Measurements from ENCODE around the gene GMFB.
"Not testable (repeated sequence)": the region's sequence is repeated elsewhere in the genome, so short reads cannot be mapped to it uniquely, and the experiment has no call there.

GMFB gene

DNA sequence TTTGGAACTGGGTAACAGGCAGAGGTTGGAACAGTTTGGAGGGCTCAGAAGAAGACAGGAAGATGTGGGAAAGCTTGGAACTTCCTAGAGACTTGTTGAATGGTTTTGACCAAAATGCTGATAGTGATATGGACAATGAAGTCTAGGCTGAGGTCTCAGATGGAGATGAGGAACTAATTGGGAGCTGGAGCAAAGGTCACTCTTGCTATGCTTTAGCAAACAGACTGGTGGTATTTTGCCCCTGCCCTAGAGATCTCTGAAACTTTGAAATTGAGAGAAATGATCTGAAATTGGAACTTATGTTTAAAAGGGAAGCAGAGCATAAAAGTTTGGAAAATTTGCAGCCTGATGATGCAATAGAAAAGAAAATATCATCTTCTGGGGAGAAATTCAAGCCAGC, 30.2 kb downstream of the GMFB start:
- peaks cover 20% of the 10 kb centered on the region for H3K9me3 Mint-ChIP-seq
- H3K4me3 Mint-ChIP-seq; H3K27ac Mint-ChIP-seq; H3K36me3 Mint-ChIP-seq (ENCODE audit: low read depth); H3K4me1 Mint-ChIP-seq (ENCODE audit: low read depth); H3K27me3 Mint-ChIP-seq (ENCODE audit: low read depth): not testable (repeated sequence)

DNA sequence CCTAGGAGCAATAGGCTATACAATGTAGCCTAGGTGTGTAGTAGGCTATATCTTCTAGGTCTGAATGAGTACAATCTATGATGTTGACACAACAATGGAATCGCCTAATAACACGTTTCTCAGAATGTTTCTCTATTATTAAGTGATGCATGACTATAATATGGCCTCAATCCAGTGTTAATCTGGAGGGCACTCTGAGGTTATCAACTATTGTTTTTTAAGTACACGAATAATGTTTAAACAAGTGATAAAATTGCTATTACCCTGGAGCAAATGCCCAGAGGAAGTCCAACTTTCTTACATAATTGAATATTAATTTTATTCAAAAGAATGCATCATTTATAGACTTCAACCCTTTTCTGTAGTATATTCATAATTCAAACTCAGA, 31.2 kb downstream of the GMFB start:
- Mint-ChIP-seq H3K4me1 (ENCODE audit: low read depth) (no peaks in the 10 kb centered on the region), H3K4me3 (no peak overlapping the region), H3K27me3 (ENCODE audit: low read depth) (no peaks in the 10 kb centered on the region), H3K36me3 (ENCODE audit: low read depth) (peaks cover 7% of the 10 kb centered on the region), H3K9me3 (peaks cover 20% of the 10 kb centered on the region), H3K27ac (no peak overlapping the region)

DNA sequence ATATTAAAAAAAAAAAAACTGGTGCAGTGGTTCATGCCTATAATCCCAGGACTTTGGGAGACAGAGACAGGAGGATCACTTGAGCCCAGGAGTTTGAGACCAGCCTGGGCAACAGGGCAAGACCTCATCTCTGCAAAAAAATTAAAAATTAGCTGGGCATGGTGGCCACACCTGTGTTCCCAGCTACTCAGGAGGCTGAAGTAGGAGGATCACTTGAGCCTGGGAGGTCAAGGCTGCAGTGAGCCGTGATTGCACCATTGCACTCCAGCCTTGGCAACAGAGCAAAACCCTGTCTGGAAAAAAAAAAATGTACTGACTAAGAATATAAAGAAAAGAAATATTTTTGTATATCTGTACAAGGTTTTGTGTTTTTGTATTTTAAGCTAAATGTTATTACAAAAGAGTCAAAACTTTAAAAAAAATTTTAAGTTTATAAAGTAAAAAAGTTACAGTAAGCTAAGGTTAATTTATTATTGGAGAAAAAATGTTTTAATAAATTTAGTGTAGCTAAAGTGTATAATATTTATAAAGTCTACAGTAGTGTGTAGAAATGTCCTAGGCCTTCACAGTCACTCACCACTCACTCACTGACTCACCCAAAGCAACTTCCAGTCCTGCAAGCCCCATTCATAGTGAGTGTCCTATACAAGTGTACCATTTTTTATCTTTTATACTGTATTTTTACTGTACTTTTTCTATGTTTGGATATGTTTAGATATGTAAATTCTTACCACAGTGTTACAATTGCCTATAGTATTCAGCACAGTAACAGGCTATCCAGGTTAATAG, 31.8 kb downstream of the GMFB start:
- H3K27ac Mint-ChIP-seq; H3K27me3 Mint-ChIP-seq (ENCODE audit: low read depth); H3K36me3 Mint-ChIP-seq (ENCODE audit: low read depth); H3K4me1 Mint-ChIP-seq (ENCODE audit: low read depth); H3K4me3 Mint-ChIP-seq: not testable (repeated sequence)
- H3K9me3 Mint-ChIP-seq: peaks cover 20% of the 10 kb centered on the region

DNA sequence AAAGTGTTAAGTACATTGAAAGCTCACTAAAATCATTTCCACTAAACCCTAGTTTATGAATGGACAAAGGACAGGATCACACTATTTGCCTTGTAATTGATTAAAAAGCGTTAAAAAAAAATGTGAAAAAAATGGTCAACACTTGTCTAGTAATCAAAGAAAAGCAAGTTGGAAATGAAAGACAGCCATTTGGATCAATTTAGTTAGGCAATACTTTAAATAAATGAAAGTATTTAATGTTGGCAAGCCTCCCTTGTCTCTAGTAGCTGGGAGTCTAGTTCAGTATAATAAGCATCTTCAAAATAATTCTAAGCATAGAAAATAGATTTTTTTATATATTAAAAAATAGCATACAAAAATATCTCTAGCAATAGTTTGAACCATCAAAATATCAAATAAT, 33.4 kb downstream of the GMFB start:
- Mint-ChIP-seq H3K4me1 (ENCODE audit: low read depth) (no peaks in the 10 kb centered on the region), H3K4me3 (no peak overlapping the region), H3K27me3 (ENCODE audit: low read depth) (no peaks in the 10 kb centered on the region), H3K9me3 (peaks cover 20% of the 10 kb centered on the region), H3K36me3 (ENCODE audit: low read depth) (peaks cover 7% of the 10 kb centered on the region), H3K27ac (no peak overlapping the region)

DNA sequence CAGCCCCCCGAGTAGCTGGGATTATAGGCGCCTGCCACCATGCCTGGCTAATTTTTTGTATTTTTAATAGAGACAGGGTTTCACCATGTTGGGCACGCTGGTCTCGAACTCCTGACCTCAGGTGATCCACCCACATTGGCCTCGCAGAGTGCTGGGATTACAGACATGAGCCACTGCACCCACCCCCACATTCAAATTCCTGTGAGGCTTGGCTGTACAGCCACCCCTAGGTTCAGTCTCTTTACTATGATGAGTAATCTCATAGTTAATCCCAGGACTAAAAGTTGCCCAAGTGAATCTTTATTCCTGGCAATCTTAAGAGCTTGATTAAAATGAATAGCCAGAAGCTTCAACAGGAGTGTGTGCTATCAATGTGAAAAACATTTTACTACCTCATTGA, 34.8 kb downstream of the GMFB start:
- H3K4me3 Mint-ChIP-seq; H3K27ac Mint-ChIP-seq; H3K27me3 Mint-ChIP-seq (ENCODE audit: low read depth); H3K36me3 Mint-ChIP-seq (ENCODE audit: low read depth); H3K9me3 Mint-ChIP-seq; H3K4me1 Mint-ChIP-seq (ENCODE audit: low read depth): not testable (repeated sequence)

DNA sequence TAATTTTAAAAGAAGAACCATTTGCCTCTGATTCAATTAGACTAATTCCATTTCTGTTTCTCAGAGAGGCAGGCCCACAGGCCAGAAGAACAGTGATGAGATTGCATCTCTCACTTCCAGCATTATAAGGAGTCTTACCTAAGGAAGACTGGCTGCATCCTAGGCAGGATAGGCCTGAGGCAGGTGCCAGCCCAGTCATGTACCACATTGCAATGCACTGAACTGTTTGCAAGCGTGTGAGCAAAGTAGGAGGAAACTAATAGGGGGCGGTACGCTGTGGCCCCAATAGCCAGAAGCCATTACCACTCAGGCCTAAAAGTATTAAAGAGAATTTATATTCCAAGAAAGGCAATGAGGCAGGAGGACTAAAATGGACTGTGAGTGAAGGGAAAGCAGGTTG, 35.5 kb downstream of the GMFB start:
- Mint-ChIP-seq H3K27me3 (ENCODE audit: low read depth) (peaks cover 5% of the 10 kb centered on the region), H3K27ac (no peak overlapping the region), H3K4me3 (no peak overlapping the region), H3K36me3 (ENCODE audit: low read depth) (no peaks in the 10 kb centered on the region), H3K9me3 (peaks cover 1% of the 10 kb centered on the region), H3K4me1 (ENCODE audit: low read depth) (no peaks in the 10 kb centered on the region)

DNA sequence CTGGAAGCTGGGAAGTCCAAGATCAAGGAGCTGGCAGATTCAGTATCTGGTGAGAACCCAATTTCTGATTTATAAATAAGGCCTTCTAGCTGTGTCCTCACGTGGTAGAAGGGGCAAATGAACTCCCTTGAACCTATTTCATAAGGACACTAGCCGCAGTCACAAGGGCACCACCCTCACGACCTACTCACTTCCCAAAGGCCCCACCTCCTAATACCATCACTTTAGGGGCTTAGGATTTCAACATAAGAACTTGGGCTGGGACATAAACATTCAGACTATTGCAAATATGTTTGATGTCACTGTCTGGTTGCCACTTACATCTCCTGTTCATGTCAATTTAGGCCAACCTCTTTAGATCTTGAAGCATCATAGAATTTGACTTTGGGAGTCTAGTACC, 36.8 kb downstream of the GMFB start:
- Mint-ChIP-seq H3K9me3 (no peaks in the 10 kb centered on the region), H3K27ac (no peak overlapping the region), H3K27me3 (ENCODE audit: low read depth) (peaks cover 5% of the 10 kb centered on the region), H3K4me1 (ENCODE audit: low read depth) (no peaks in the 10 kb centered on the region), H3K36me3 (ENCODE audit: low read depth) (no peaks in the 10 kb centered on the region), H3K4me3 (no peak overlapping the region)

DNA sequence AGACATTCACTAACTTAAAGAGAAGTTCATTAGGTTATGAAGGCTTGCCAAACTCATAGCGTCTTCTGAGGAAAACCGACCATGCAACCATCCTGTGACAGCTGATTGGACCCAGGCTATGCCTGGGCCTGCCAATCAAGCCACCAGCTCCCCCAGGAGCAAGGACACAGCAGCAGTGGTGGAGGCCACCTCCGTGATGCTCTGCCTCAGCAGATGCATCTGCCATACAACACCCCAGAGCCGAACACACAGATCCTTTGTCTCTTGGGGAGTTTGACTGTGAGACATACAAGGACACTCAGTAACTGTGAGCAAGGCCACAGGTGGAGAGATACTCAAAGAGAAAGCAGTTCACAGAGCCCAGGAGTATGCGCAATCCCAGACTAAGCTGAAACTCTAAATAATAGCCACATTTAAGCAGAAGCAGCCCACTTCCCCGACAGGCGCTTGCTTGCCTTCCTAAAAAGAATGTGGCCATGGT, 37.6 kb downstream of the GMFB start:
- no peak overlapping the region for H3K4me3 Mint-ChIP-seq
- no peaks in the 10 kb centered on the region for H3K36me3 Mint-ChIP-seq (ENCODE audit: low read depth)
- no peaks in the 10 kb centered on the region for H3K9me3 Mint-ChIP-seq
- no peaks in the 10 kb centered on the region for H3K4me1 Mint-ChIP-seq (ENCODE audit: low read depth)
- peaks cover 9% of the 10 kb centered on the region for H3K27me3 Mint-ChIP-seq (ENCODE audit: low read depth)
- H3K27ac Mint-ChIP-seq: no peak overlapping the region

DNA sequence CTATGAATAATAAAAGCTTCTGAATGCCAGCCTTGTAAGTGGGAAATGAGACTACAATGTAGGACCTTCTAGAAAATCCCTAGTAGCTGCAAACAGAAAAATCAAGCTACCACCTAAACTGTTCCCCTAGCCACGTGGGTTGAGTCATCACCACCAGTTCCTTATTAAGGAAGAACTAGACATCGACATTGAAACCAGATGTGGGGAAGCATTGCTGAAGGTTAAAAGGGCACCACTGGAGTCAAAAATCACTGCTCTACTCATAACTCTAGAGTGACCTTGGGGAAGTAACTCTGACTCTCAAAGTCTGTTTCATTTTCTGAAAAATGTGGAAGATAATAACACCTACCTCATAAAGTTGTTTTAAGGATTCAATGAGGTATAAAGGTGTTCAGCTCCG, 38.2 kb downstream of the GMFB start:
- no peak overlapping the region for H3K4me3 Mint-ChIP-seq
- H3K27me3 Mint-ChIP-seq (ENCODE audit: low read depth): peaks cover 9% of the 10 kb centered on the region
- H3K36me3 Mint-ChIP-seq (ENCODE audit: low read depth): no peaks in the 10 kb centered on the region
- H3K9me3 Mint-ChIP-seq: no peaks in the 10 kb centered on the region
- H3K27ac Mint-ChIP-seq: no peak overlapping the region
- H3K4me1 Mint-ChIP-seq (ENCODE audit: low read depth): no peaks in the 10 kb centered on the region

DNA sequence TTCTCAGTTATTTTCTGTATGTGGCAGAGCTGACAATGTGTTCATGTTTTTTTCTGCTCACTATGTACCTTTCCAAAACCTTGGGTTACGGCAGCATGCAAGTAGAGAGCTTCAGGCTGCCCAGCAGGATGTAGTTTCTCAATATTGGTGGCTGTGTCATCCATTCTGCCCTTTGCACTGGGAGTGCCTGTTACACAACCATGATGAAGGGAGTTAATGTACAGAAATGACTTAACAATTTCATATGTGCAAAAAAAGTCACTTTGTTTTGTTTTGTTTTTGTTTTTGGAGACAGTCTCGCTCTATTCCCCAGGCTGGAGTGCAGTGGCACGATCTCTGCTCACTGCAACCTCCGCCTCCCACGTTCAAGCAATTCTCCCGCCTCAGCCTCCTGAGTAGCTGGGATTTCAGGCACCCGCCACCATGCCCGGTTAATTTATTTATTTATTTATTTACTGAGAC, 41.5 kb downstream of the GMFB start:
- Mint-ChIP-seq H3K9me3 (no peaks in the 10 kb centered on the region), H3K27me3 (ENCODE audit: low read depth) (peaks cover 9% of the 10 kb centered on the region), H3K36me3 (ENCODE audit: low read depth) (no peaks in the 10 kb centered on the region), H3K4me1 (ENCODE audit: low read depth) (no peaks in the 10 kb centered on the region), H3K4me3 (no peak overlapping the region), H3K27ac (no peak overlapping the region)

DNA sequence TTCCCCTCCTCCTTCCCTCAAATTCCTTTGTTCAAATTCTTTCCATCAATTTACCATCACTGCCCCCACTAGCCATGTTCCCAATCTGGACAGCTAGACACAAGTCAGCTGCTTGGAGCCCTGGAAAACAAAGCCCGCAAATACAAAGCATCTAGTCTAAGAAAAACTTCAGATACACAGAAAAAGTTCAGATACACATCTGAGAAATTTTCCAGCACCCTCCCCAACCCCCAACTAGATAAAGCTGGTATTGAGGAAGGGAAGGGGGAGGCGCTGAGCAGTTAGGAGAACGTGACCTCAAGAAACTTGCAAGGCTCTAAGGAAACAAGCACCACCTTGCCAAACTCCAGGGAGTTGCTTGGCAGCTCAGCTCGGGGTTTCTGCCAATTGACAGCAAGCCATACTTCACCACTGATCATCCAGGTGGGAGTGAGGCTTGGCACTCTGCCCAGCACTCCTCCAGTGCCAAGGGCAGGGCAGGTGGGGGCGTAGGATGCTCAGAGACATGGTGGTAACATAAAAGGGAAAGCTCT, 42.6 kb downstream of the GMFB start:
- Mint-ChIP-seq H3K36me3 (ENCODE audit: low read depth) (peaks cover 1% of the 10 kb centered on the region), H3K9me3 (no peaks in the 10 kb centered on the region), H3K27ac (no peak overlapping the region), H3K4me3 (no peak overlapping the region), H3K4me1 (ENCODE audit: low read depth) (peaks cover 9% of the 10 kb centered on the region), H3K27me3 (ENCODE audit: low read depth) (peaks cover 12% of the 10 kb centered on the region)

DNA sequence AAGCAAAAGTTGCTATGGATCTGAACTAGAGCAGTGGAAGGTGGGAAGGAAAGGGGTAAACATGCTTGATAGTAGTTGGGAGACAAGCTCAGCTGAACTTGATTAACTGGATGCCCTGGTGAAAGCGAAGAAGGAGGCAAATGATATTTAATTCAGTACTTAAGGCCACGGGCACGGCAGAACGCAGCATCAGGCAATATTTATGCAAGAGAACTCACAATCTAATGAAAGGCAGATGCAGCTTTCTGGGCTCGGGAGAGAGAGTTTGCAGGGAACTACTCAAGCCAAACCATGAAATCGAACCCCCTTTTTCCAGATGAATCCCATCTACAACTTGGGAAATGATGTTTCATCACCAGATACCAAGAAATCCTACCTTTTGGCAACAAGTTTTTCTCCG, 44.1 kb downstream of the GMFB start:
- Mint-ChIP-seq H3K4me3 (no peak overlapping the region), H3K27ac (no peak overlapping the region), H3K27me3 (ENCODE audit: low read depth) (peaks cover 12% of the 10 kb centered on the region), H3K9me3 (no peaks in the 10 kb centered on the region), H3K4me1 (ENCODE audit: low read depth) (peaks cover 18% of the 10 kb centered on the region), H3K36me3 (ENCODE audit: low read depth) (peaks cover 5% of the 10 kb centered on the region)

DNA sequence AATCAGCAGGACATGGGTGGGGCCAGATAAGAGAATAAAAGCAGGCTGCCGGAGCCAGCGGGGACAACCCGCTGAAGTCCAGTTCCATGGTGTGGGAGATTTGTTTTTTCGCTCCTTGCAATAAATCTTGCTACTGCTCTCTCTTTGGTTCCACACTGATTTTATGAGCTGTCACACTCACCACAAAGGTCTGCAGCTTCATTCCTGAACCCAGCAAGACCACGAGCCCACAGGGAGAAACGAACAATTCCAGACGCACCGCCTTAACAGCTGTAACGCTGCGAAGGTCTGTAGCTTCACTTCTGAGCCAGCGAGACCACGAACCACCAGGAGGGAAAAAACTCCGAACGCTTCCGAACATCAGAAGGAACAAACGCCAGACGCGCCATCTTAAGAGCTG, 44.8 kb downstream of the GMFB start:
- Mint-ChIP-seq H3K27me3 (ENCODE audit: low read depth) (peaks cover 12% of the 10 kb centered on the region), H3K9me3 (no peaks in the 10 kb centered on the region)

DNA sequence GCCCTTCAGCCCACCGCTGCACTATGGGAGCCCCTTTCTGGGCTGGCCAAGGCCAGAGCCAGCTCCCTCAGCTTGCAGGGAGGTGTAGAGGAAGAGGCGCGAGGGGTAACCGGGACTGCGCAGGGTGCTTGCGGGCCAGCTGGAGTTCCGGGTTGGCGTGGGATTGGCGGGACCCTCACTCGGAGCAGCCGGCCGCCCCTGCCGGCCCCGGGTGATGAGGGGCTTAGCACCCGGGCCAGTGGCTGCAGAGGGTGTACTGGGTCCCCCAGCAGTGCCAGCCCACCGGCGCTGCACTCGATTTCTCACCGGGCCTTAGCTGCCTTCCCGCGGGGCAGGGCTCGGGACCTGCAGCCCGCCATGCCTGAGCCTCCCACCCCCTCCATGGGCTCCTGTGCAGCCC, 45.8 kb downstream of the GMFB start:
- not testable (repeated sequence) for H3K27ac Mint-ChIP-seq; H3K27me3 Mint-ChIP-seq (ENCODE audit: low read depth); H3K36me3 Mint-ChIP-seq (ENCODE audit: low read depth); H3K4me3 Mint-ChIP-seq; H3K9me3 Mint-ChIP-seq
- peaks cover 26% of the 10 kb centered on the region for H3K4me1 Mint-ChIP-seq (ENCODE audit: low read depth)

More for the DNA sequence above, 44.8 kb downstream of the GMFB start:
- H3K4me3 Mint-ChIP-seq: no peak overlapping the region
- peaks cover 22% of the 10 kb centered on the region for H3K4me1 Mint-ChIP-seq (ENCODE audit: low read depth)
- H3K27ac Mint-ChIP-seq: no peak overlapping the region
- H3K36me3 Mint-ChIP-seq (ENCODE audit: low read depth): peaks cover 5% of the 10 kb centered on the region
